H9 (cell line): Measurements from ENCODE around the gene TAS2R46. TPM values are rescaled to one million over a fixed set of nuclear protein-coding genes. Genes with fewer than 3 reads are reported as not detected.

Experiments
- DNase-seq: peaks from one replicate; pipeline ENCODE4 v3.0.0-alpha.2; 2017
- H2AFZ ChIP-seq: one replicate; pipeline ENCODE4 v1.6.1; 2013; ENCODE audit warnings: mild to moderate bottlenecking, low read length, control low read depth, moderate library complexity
- H2AK5ac ChIP-seq: 2 replicates; pipeline ENCODE4 v1.6.1; 2013; ENCODE audit warnings: low read length, control low read depth, mixed read lengths; ENCODE audit not compliant: insufficient read length
- H2BK120ac ChIP-seq: one replicate; pipeline ENCODE4 v1.6.1; 2013; ENCODE audit warnings: low read depth, mild to moderate bottlenecking, low read length, control low read depth, inconsistent platforms; ENCODE audit not compliant: poor library complexity, severe bottlenecking
- H2BK12ac ChIP-seq: 2 replicates; pipeline ENCODE4 v1.6.1; 2013; ENCODE audit warnings: low read length, control low read depth, mixed read lengths, low read depth; ENCODE audit not compliant: insufficient read length
- H2BK15ac ChIP-seq: 2 replicates; pipeline ENCODE4 v1.6.1; 2013; ENCODE audit warnings: low read depth, low read length, control low read depth
- H2BK20ac ChIP-seq: one replicate; pipeline ENCODE4 v1.6.1; 2013; ENCODE audit warnings: low read depth, mild to moderate bottlenecking, low read length, control low read depth, inconsistent platforms; ENCODE audit not compliant: poor library complexity, severe bottlenecking
- H2BK5ac ChIP-seq: 2 replicates; pipeline ENCODE4 v1.6.1; 2013; ENCODE audit warnings: low read length, control low read depth, mixed read lengths; ENCODE audit not compliant: insufficient read length
- H3K14ac ChIP-seq: 2 replicates; pipeline ENCODE4 v1.6.1; 2013; ENCODE audit warnings: low read length, control low read depth; ENCODE audit not compliant: insufficient read depth
- H3K18ac ChIP-seq: 2 replicates; pipeline ENCODE4 v1.6.1; 2013; ENCODE audit warnings: low read depth, mild to moderate bottlenecking, mixed read lengths, low read length, control low read depth; ENCODE audit not compliant: insufficient read length
- H3K23ac ChIP-seq: 2 replicates; pipeline ENCODE4 v1.6.1; 2013; ENCODE audit warnings: low read length, control low read depth, mixed read lengths, low read depth; ENCODE audit not compliant: insufficient read length
- H3K23me2 ChIP-seq: 2 replicates; pipeline ENCODE4 v1.6.1; 2013; ENCODE audit warnings: low read depth, mild to moderate bottlenecking, mixed read lengths, low read length, control low read depth; ENCODE audit not compliant: insufficient read length, poor library complexity, severe bottlenecking
- H3K27ac ChIP-seq: 2 replicates; pipeline ENCODE4 v1.5.1; 2013; ENCODE audit warnings: low read length, control low read depth, mixed read lengths, low read depth; ENCODE audit not compliant: insufficient read length
- H3K27me3 ChIP-seq: 2 replicates; pipeline ENCODE4 v1.6.1; 2013; ENCODE audit warnings: low read length, control low read depth, inconsistent platforms; ENCODE audit not compliant: insufficient read depth
- H3K4ac ChIP-seq: 2 replicates; pipeline ENCODE4 v1.6.1; 2013; ENCODE audit warnings: low read depth, mild to moderate bottlenecking, control low read depth, inconsistent platforms, low read length, moderate library complexity
- H3K4me1 ChIP-seq: 2 replicates; pipeline ENCODE4 v1.6.1; 2013; ENCODE audit warnings: low read length, control low read depth, inconsistent platforms; ENCODE audit not compliant: insufficient read depth
- H3K4me2 ChIP-seq: 2 replicates; pipeline ENCODE4 v1.6.1; 2013; ENCODE audit warnings: low read length, control low read depth, mixed read lengths; ENCODE audit not compliant: insufficient read length, insufficient read depth
- H3K56ac ChIP-seq: 2 replicates; pipeline ENCODE4 v1.6.1; 2013; ENCODE audit warnings: low read depth, mild to moderate bottlenecking, mixed read lengths, low read length, control low read depth; ENCODE audit not compliant: insufficient read length
- H3K79me1 ChIP-seq: 2 replicates; pipeline ENCODE4 v1.6.1; 2013; ENCODE audit warnings: low read depth, mild to moderate bottlenecking, moderate library complexity, low read length, control low read depth, inconsistent platforms; ENCODE audit not compliant: insufficient read depth, poor library complexity, severe bottlenecking
- H3K79me2 ChIP-seq: 2 replicates; pipeline ENCODE4 v1.6.1; 2013; ENCODE audit warnings: low read length, control low read depth, inconsistent platforms; ENCODE audit not compliant: insufficient read depth
- H3K9ac ChIP-seq: 2 replicates; pipeline ENCODE4 v1.6.1; 2013; ENCODE audit warnings: low read length, control low read depth, mixed read lengths; ENCODE audit not compliant: insufficient read length; ENCODE audit errors: extremely low read depth
- H3K9me3 ChIP-seq: one replicate; pipeline ENCODE4 v1.6.1; 2013; ENCODE audit warnings: low read depth, low read length, inconsistent platforms; ENCODE audit not compliant: control insufficient read depth
- H3T11ph ChIP-seq: one replicate; pipeline ENCODE4 v1.6.1; 2013; ENCODE audit warnings: mild to moderate bottlenecking, low read length, control low read depth, inconsistent platforms
- H4K20me1 ChIP-seq: one replicate; pipeline ENCODE4 v1.6.1; 2013; ENCODE audit not compliant: control insufficient read depth, insufficient read length, insufficient read depth
- H4K5ac ChIP-seq: 2 replicates; pipeline ENCODE4 v1.6.1; 2013; ENCODE audit warnings: low read depth, mild to moderate bottlenecking, mixed read lengths, low read length, control low read depth; ENCODE audit not compliant: insufficient read length
- H4K8ac ChIP-seq: replicated peaks from 2 replicates; pipeline ENCODE4 v1.6.1; 2013; ENCODE audit warnings: low read length, control low read depth, mixed read lengths, low read depth; ENCODE audit not compliant: insufficient read length
- H4K91ac ChIP-seq: 2 replicates; pipeline ENCODE4 v1.6.1; 2013; ENCODE audit warnings: low read depth, mild to moderate bottlenecking, moderate library complexity, mixed read lengths, low read length, control low read depth; ENCODE audit not compliant: insufficient read length
- H3K27ac Mint-ChIP-seq, 3 experiments: 2 replicates in 2 of 3; 3 replicates in 1 of 3; pipeline ENCODE4 v1.8.0; 2020 to 2021; ENCODE audit warnings: mixed read lengths in 3 of 3, mild to moderate bottlenecking in 1 of 3, moderate library complexity in 1 of 3
- H3K27me3 Mint-ChIP-seq: 2 replicates; pipeline ENCODE4 v1.8.0; 2021; ENCODE audit warnings: low read depth, mild to moderate bottlenecking, moderate library complexity, mixed read lengths
- H3K36me3 Mint-ChIP-seq, 3 experiments: 2 replicates in 2 of 3; 3 replicates in 1 of 3; pipeline ENCODE4 v1.8.0; 2020 to 2021; ENCODE audit warnings: low read depth in 3 of 3, mixed read lengths in 3 of 3; ENCODE audit not compliant: insufficient read depth in 1 of 3
- H3K4me1 Mint-ChIP-seq, 2 experiments: 2 replicates each; pipeline ENCODE4 v1.8.0; 2020; ENCODE audit warnings: mixed read lengths in 2 of 2
- H3K4me3 Mint-ChIP-seq, 2 experiments: 2 replicates in 1 of 2; 3 replicates in 1 of 2; pipeline ENCODE4 v1.8.0; 2020 to 2021; ENCODE audit warnings: mild to moderate bottlenecking in 2 of 2, mixed read lengths in 2 of 2, moderate library complexity in 1 of 2
- H3K9me3 Mint-ChIP-seq, 2 experiments: 2 replicates in 1 of 2; 3 replicates in 1 of 2; pipeline ENCODE4 v1.8.0; 2020; ENCODE audit warnings: mild to moderate bottlenecking in 2 of 2, mixed read lengths in 2 of 2, moderate library complexity in 1 of 2
- total RNA-seq: library from RNA; stranded (reverse); gene quantifications from 2 replicates; pipeline ENCODE4 v1.2.1, GENCODE V29; 2021
- TF ChIP-seq, protein P1 (sequence below): fragments of 200-600 bp; sonication (generic); conservative IDR thresholded peaks from 3 replicates; pipeline ENCODE4 v1.8.0; 2021; ENCODE audit warnings: antibody characterized with exemption, mild to moderate bottlenecking

The TAS2R46 gene
- total RNA-seq, 1 experiment from 2014 or later: 1.2 TPM

DNA sequence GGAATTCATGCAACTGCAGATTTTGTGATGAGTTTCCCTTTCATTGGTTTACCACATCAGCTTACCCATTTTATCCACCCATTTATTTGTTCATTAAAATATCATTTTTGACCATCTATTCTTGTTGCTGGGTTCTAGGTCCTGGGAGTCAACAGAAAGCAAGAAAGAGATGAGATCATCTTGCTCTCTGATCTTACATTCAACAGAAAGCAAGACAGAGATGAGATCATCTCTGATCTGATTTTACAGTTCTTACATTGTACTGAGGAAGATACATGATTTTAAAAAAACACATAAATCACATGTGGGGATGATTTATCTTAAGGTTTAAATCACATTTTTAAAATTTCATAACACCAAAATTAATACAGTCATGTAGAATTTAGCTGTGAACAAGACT lies 2.3 kb downstream of the TAS2R46 start:
- H2BK20ac ChIP-seq: no peak overlapping the region
- H3K9ac ChIP-seq: no peak overlapping the region
- Mint-ChIP-seq H3K4me3 (no peak overlapping the region), H3K27me3 (no peaks in the 10 kb centered on the region), H3K27ac (no peak overlapping the region), H3K36me3 (peaks cover 0 to 7% (median 0%) of the 10 kb centered on the region in 3 experiments; a peak in 4 of 7 replicates), H3K9me3 (no peaks in the 10 kb centered on the region), H3K4me1 (peaks cover 4 to 6% of the 10 kb centered on the region in 2 experiments; a peak in 1 of 4 replicates)
- H3T11ph ChIP-seq: no peak overlapping the region
- no peaks in the 10 kb centered on the region for H3K4me1 ChIP-seq
- no peaks in the 10 kb centered on the region for H3K23me2 ChIP-seq
- no peak overlapping the region for H3K4me2 ChIP-seq
- no peak overlapping the region for H3K23ac ChIP-seq
- no peaks in the 10 kb centered on the region for H3K79me2 ChIP-seq
- no peak overlapping the region for H2BK12ac ChIP-seq
- no peak overlapping the region for H2BK15ac ChIP-seq
- no peak overlapping the region for H2BK120ac ChIP-seq
- H3K27me3 ChIP-seq: no peaks in the 10 kb centered on the region
- no peak overlapping the region for H4K91ac ChIP-seq
- H3K27ac ChIP-seq: no peak overlapping the region
- no peak overlapping the region for H4K5ac ChIP-seq
- no peaks in the 10 kb centered on the region for H3K9me3 ChIP-seq
- no peak overlapping the region for H2AK5ac ChIP-seq
- no peak overlapping the region for H2AFZ ChIP-seq
- TF ChIP-seq, protein P1, sequence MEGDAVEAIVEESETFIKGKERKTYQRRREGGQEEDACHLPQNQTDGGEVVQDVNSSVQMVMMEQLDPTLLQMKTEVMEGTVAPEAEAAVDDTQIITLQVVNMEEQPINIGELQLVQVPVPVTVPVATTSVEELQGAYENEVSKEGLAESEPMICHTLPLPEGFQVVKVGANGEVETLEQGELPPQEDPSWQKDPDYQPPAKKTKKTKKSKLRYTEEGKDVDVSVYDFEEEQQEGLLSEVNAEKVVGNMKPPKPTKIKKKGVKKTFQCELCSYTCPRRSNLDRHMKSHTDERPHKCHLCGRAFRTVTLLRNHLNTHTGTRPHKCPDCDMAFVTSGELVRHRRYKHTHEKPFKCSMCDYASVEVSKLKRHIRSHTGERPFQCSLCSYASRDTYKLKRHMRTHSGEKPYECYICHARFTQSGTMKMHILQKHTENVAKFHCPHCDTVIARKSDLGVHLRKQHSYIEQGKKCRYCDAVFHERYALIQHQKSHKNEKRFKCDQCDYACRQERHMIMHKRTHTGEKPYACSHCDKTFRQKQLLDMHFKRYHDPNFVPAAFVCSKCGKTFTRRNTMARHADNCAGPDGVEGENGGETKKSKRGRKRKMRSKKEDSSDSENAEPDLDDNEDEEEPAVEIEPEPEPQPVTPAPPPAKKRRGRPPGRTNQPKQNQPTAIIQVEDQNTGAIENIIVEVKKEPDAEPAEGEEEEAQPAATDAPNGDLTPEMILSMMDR: no peak
- no peak overlapping the region for H3K14ac ChIP-seq
- DNase-seq: no peak
- H4K8ac ChIP-seq: no peak overlapping the region
- H3K18ac ChIP-seq: no peak overlapping the region
- H3K56ac ChIP-seq: no peak overlapping the region
- H2BK5ac ChIP-seq: no peak overlapping the region
- no peaks in the 10 kb centered on the region for H4K20me1 ChIP-seq
- H3K79me1 ChIP-seq: peaks cover 4% of the 10 kb centered on the region
- H3K4ac ChIP-seq: no peak overlapping the region
